NCI-H345 (cell line): ENCODE measurements around the gene SLC10A6.

Experiments
- DNase-seq: peaks from one replicate; lab custom pipeline; 2025; lab: John Stamatoyannopoulos, UW

Gene SLC10A6

DNA sequence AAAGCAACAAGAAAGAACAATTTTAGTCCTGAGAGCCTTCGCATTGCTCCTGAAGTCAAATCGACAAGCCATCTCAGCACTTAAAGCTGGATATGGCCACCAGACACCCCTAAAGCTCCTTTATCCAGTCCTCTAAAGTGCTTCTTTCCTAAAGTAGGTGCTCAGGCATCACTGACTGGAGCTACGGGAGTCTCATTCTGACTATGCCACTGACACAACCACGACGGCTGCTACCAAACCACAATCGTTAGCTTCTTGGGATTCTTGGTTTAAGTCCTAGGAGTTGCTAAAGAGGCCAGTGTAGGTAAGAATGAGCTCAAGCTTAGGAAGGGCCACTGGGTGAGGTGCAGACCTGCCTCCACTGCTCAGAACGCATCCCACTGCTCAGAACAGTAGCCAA, 1.0 kb downstream of the SLC10A6 start:
- no peak for DNase-seq

DNA sequence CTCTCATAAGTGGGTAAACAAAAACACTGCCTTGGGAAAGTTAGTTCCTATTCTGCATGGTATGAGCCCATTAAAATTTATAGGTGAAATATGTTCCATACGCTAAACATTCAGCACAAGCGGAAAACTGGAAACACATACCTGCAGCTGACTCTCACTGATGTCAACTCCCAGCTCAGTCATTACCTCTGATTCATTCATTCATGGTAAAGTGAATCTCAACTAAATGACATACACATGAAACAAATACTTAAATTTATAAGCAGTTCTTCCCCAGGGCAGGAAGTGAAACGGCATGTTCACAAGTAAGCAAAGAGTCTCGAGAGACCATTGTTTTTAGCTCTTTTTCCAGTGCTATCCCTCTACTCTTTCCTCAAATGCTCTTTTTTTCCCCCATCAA, 1.6 kb downstream of the SLC10A6 start:
- no peak for DNase-seq

DNA sequence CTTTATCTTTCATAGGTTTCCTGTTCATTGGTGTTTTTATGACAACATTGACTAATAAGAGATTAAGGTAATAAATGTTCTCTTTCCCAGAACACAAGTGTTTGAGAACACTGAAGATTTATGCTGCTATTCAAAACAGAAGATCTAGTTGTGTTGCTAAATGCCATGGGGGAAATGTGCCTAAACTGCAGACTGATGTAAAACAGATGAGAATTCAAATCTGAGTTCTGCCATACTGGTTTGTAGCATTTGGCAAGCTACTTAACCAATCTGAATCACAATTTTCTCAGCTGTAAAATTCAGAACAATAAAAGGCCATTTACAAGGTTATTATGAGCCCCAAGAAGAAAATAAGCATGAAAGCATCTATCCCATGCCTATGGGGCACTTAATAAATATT, 2.3 kb downstream of the SLC10A6 start:
- no peak for DNase-seq

DNA sequence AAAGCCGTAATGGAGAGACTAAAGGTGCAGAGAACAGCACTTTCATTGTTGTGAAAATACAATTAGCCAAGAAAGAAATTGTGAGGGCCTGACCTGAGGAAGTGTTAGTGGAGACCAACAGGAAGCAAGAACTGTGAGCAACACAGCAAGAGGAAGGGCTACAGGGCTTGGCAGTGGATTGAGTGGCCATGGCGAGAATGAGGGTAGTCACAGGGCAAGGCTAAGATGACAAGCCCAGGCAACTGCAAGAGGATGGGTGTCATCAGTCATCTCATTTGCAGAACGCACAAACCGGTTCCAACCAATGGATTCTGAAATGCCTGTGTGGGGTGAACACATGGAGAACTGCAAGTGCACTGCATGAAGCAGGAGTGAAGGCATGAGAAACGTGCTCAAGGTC, 3.6 kb downstream of the SLC10A6 start:
- DNase-seq = no peak

DNA sequence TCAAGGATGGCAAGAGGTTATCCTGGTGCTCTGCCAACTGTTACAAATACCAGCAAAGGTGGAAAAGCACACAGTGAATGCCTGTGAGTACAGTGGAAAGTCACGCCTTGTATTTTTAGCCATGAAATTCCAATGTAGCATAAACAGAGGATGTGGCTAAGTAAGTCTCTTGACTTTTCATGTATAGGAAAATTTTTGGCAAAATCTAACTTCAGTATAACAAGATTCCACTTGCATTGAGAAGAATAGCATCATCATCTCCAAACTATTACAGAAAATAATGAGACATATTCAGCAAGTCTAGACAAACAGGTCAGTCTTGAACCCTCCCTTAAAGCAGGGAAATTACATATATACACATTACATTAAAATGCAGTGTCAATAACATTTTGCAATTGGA, 7.9 kb downstream of the SLC10A6 start:
- DNase-seq = no peak

DNA sequence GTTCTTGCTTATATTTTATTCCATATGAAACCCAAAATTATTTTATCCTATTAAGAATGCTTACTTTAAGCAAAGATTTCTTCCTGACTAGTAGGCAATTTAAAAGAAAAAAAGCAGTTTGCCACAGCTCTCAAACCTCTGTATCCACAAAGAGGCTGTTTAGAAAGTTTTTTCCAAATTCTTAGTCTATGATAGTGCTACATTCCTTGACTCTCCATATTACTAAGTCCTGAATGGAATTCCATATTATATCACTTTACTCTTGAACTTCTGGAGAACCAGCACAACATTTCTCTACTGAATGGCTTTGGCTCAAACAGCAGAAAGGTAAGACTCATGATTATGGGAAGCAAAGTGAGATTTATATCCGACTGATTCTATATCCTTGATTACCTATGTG, 8.3 kb downstream of the SLC10A6 start:
- DNase-seq = no peak

DNA sequence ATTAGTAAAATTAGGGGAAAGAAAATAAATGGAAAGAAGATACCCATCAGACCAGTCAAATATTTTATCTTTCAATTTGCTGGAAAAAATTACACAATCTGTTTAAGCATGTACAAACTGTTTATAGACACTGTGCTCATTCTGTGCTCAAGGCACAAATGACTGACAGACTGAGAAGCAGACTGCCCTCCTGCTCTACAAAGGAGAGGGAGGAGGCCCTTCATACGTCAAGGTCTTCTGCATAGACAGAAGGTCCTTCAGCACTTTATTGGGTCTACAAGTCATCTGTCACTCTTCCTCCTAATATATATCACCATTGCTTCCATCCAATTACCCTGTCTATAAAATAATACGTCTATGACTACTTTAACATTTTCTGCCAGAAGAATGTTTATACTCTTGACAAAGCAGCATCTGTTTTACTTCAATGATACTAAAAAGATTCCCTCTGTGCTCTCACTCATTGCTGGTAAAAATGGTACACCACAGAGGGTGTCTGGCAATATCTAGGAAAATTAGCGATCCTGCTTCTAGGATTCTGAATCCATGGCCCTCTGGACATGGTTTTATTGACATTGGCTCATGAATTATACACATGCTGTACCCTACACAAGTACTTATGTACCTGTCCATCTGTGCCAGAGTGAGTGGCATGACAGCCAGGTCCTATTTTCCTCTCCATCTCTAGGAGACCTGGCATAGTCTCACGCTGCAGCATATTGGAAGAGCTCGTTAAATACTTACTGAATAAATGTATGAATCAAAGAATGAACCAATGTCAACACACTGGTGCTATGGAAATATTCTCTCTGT, 11.3 kb downstream of the SLC10A6 start:
- DNase-seq = no peak

DNA sequence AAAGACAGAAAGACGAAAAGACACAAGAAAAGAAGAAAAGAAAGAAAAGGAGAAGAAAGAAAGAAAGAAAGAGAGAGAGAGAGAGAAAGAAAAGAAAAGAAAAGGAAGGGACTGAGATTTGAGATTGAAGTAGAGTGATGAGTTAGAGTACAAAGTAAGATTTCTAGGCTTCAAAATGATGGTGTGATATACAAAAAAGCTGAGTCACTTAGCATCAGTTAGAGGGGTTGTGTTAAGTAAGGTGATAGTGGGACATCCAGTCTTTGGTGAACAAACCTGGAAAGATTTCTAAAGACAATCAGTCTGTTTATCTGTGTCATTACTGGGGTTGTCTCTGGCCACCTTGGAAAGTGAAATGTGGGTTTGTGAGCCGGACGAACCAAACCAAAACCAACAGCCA, 13.5 kb downstream of the SLC10A6 start:
- DNase-seq = no peak

DNA sequence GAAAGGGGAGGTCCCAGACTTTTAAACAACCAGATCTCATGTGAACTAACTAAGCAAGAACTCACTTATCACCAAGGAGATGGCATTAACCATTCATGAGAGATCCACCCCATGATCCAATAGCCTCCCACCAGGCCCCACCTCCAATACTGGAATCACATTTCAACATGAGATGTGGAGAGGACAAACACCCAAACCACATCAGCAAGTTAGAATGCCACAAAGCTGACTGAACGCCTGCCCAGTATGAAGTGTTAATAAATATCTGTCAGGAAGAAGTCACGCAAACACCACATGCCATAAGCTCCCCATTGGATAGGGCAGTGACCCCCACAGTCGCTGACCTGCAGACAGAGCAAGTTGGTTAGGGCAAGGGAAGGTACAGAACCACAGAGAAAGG, 14.3 kb downstream of the SLC10A6 start:
- no peak for DNase-seq

DNA sequence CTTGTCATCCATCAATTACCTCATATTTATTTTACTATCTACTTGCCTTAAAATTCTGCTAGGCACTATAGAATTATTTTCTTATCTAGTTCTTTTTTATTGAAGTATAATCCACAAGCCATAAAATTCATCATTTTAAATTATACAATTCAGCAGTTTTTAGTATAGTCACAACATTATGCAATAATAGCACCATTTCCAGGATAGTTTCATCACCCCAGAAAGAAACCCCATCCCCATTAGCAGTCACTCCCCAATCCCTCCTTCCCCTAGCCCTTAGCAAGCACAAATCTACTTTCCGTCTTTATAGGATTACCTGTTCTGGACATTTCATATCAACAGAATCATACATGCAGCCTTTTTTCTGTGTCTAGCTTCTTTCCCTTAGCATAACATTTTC, 15.6 kb downstream of the SLC10A6 start:
- no peak for DNase-seq

DNA sequence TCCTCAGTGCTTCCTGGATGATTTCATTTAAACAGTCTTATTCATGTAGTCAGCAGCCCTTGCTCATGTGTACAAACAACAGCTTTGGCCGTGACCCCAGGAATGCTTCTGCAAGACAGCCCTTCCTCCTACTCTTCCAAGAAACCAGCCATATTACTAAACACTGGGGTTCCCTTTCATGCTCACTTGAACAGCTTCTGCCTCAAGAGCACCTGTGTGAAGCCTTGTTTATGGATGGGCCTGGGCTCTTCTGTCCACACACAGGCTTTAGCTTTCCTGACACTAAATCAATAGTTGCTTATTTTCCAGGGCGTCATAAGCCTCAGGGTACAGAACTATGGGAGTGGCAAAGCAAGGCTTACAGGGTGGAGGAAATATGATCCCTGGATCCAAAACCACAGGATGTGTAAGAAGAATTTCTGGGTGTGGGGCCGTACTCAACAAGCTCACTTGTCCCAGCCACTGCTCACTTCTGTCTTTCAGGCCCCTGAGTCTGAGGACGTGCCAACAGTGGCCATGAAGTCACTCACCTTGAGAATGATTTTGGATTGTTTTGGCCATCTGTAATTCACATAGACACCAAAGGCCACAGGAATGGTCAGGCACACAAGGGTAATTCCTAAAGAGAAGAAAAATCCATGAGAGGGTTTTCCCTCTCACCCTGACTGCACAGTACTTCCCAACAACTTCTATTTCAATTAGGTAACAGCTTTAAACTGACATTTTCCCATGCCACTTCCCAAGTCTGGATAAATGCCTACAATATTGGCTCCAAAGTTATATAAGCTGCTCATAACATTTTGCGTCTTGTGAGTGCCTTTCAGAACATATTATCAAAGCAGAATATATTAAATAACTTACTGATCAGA, 17.7 kb downstream of the SLC10A6 start:
- DNase-seq = peak; percentile 15

DNA sequence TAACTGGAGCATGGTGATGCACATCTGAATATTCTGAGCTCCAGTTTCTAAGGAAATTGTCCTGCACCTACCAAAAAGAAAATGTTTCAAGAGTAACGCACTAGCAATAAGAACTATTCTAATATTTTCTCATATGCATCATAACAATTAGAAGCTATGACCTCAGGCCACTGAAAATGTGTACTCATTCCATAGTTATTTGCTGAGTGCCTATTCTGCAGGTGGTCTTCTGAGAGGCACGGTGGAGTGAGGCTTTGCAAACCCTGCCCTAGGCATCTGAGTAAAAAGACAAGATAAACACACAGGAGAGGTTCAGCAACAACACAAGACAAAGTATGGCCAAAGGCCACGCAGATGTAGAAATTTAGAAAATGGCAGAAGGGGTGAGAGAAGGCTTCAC, 23.7 kb downstream of the SLC10A6 start:
- no peak for DNase-seq

DNA sequence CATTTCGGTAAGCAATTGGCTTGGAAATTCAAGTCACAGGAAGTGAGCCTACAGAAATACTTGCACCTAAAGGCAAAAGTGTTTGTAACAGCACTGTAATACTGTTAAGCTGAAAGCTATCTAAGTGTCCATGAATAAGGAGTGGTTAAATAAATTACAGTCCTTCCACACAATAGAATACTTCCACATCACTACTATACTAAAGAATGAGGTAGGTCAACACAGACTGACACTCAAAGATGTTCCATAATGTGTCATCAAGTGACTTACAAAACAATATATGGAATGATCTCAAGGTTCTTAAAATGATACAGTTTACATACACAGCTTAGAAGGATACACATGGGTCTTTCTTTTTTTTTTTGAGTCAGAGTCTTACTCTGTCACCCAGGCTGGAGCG, 27.0 kb downstream of the SLC10A6 start:
- no peak for DNase-seq

DNA sequence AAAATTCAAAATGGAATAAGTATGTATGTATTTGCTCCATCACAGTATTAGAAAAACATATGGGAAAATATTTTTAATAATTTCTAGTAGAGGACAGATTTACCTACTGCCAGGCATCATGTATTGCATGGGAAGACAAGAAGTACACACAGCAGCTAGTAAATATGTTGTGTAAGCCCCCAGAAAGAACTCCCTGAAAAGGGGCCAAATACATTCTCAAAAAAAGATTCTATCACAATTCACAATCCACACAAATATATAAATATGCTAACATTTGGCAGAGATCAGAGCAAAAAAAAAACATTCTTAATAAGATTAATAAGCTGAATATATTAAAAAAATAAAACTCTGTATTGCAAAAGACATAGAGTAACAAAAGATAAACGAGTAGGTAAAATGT, 28.0 kb downstream of the SLC10A6 start:
- DNase-seq = no peak

DNA sequence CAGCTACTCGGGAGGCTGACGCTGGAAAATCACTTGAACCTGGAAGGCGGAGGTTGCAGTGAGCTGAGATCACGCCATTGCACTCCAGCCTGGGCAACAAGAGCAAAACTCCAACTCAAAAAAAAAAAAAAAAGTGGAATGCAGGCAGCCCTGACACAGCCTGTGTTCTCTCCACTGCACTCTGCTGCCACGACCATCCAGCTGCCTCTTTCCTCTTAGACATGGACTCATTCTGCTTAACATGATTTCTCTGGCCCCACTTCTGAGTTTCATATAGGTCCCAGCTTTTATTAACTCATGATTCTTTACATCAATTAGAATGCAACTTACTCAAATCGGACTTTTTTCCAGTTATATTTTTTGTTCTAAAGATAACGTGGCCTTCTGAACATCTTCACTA, 29.6 kb downstream of the SLC10A6 start:
- DNase-seq = no peak

DNA sequence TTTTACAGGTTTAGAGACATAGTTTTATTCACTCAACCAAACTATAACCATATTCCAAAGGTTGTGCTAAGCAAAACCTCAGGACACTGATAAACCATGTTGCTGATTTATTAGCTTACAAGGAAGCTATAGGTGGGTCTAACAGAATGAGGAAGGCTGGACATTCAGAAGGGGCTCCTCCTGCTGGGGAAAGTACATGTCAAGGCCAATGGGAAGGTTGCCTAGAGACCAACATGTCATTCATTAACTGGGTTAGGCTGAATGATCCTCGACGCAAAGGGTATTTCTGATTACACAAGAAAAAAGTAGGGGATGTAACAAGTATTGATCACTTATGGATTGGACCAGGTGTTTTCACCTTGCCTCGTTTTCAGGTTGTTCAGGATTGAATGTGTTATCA, 30.3 kb downstream of the SLC10A6 start:
- no peak for DNase-seq

DNA sequence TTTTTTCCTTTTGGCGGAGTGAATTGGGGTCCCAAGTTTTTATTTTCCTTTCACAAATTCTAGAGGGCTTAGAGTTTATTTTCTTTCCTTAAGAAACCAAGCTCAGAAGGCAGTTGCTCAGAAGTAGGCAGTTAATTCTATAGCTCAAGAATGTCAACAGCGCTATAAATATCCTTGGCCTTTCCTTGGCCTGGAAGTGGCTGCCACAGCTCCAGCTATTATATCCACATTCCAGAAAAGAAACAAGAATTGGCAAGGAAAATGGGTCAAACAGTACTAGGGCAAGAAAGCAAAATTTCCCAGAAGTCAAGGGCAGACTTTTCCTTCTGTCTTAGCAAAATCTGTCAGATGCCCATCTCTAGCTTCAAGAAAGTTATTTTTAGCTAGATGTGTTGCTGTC, 31.0 kb downstream of the SLC10A6 start:
- DNase-seq = no peak

DNA sequence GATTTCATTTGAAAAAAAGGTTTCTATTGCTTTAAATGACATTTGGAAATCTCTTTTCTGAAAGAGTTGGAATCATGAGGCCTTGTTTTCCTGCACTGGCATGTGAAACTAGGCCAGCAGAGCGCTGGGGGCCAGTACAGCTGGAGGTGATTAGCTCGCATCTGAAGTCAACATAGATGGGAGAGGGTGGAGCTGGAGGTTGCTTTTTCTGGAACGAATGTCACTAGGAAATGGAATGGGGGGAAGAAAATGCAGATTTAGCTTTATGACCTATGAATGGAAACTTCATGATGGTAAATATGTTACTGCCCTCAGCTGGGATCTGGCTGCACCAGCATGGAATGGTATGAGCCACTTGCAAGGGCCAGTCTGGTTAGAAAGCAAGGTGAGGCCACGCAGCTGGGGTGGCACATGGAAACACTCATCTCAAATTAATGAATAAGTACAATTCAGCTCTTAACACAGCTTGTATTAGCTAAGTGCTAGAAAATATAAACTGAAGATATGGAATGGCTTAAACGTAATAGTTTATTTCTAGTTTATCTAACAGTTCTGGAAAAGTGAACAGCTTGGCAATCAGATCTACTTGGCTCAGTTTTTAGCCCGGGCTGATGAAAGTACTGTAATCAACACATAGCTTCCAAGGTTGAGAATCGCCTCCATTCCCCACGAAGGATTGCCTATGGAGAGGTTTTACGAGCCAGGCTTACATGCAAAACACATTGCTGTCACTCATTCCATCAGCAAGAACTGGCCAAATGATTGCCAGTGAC, 32.5 kb downstream of the SLC10A6 start:
- no peak for DNase-seq

DNA sequence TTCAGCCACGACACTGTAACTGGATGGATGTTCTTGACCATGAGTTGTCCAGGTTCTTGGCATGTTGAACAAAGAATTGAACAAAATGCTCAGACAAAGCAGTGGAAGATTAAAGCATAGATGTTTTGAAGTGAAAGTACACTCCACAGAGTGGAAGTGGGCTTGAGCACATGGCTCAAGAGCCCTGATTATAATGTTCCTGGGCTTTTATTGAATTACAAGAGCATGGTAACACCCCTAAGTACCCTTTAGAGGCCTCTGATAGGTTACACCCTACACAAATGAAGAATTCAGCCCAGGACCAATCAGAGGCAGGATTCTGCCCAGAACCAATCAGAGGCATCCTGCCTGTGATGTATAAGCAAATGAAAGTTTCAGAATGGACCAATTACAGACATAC, 33.5 kb downstream of the SLC10A6 start:
- no peak for DNase-seq

DNA sequence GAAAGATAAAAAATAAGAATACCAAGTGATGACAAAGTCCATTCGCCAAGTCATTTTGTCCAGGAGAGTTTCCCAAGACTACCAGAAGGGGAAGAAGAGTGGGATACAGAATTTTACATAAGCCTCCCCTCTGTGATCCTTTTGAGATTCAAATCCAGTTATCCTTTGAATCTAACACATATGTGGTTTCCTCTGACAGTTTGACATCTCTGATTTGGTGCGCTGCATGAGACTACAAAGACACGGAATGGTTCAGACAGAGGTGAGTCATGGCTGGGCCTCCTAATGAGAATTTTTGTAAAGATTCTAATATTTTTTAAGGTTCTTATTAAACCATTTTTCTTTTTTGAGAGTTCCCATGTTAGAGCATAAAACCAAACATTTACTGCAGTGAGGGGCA, 38.3 kb downstream of the SLC10A6 start:
- DNase-seq = no peak

DNA sequence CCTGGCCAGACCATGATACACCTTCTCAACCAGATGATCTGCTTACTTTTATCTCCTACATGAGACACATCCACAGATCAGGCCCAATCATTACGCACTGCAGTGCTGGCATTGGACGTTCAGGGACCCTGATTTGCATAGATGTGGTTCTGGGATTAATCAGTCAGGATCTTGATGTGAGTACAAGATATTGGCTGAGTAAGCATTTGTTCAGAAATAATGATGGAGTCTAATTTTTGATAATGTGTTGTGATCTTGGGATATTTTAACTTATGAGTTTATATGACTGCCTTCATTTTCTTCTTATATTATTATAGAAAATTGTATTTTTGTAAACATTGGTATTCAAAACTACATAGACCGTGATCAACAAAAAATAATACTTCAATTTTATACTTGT, 39.4 kb downstream of the SLC10A6 start:
- DNase-seq = no peak

DNA sequence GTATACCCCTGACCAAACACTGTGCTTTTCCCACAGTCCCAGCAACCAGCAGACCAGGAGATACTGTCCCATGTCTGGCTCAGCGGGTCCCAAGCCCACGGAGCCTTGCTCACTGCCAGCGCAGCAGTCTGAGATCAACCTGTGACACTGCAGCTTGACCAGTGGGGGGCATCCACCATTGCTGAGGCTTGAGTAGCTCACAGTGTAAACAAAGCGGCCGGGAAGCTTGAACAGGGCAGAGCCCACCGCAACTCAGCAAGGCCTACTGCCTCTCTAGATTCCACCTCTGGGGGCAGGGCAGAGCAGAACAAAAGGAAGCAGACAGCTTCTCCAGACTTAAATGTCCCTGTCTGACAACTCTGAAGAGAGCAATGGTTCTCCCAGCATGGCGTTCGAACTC, 58.1 kb downstream of the SLC10A6 start:
- no peak for DNase-seq

DNA sequence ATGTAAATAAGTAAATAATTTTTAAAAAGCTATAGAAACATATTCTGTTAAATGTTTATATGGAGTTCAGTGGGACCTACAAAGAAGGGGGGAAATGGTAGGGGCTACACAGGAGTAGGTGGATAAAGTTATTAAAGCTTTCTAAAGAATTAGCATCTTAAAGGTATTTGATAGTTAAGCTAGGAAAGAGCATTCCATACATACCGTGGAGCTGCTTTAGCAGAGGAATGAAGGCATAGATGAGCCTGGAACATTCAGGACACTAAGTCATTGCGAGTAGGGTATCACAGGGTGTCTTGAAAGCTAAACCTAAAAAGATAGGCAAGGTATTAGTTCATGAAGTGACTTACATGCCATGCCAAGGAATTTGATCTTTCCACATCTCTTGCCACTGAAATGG, 60.4 kb downstream of the SLC10A6 start:
- DNase-seq = no peak
